MM.1S (cell line): ENCODE measurements around the gene ARFIP1.
"Not testable (repeated sequence)": the region's sequence is repeated elsewhere in the genome, so short reads cannot be mapped to it uniquely, and the experiment has no call there.

Source experiments
- EZH2phosphoT487 ChIP-seq: fragments of 300-600 bp; sonication (generic); IDR thresholded peaks from 2 replicates; pipeline ENCODE4 v1.6.1; 2018; ENCODE audit warnings: antibody characterized with exemption, low read length
- TF ChIP-seq, protein P1 (sequence below): fragments of 300-600 bp; sonication (generic); IDR thresholded peaks from 2 replicates; pipeline ENCODE4 v1.5.1; 2016; ENCODE audit warnings: antibody characterized with exemption, low read length, mixed read lengths

DNA sequence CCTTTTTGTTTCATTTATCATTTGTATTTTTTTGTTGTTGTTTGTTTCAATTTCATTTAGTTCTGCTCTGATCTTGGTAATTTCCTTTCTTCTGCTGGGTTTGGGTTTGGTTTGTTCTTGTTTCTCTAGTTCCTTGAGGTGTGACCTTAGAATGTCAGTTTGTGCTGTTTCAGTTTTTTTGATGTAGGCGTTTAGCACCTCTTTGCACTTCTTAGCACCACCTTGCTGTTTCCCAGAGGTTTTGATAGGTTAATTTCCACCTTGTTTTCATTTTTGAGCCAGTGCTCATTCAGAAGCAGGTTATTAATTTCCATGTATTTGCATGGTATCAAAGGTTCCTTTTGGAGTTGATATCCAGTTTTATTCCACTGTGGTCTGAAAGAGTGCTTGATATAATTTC is 60.0 kb downstream of the ARFIP1 start:
- TF ChIP-seq, protein P1, sequence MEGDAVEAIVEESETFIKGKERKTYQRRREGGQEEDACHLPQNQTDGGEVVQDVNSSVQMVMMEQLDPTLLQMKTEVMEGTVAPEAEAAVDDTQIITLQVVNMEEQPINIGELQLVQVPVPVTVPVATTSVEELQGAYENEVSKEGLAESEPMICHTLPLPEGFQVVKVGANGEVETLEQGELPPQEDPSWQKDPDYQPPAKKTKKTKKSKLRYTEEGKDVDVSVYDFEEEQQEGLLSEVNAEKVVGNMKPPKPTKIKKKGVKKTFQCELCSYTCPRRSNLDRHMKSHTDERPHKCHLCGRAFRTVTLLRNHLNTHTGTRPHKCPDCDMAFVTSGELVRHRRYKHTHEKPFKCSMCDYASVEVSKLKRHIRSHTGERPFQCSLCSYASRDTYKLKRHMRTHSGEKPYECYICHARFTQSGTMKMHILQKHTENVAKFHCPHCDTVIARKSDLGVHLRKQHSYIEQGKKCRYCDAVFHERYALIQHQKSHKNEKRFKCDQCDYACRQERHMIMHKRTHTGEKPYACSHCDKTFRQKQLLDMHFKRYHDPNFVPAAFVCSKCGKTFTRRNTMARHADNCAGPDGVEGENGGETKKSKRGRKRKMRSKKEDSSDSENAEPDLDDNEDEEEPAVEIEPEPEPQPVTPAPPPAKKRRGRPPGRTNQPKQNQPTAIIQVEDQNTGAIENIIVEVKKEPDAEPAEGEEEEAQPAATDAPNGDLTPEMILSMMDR = not testable (repeated sequence)
- not testable (repeated sequence) for TF ChIP-seq EZH2phosphoT487
